Right atrium auricular region (tissue), 2 donors: ENCODE data around the gene CUBN. TPM values are rescaled to one million over a fixed set of nuclear protein-coding genes. Genes with fewer than 3 reads are reported as not detected.

ENCODE experiments used
- DNase-seq: peaks from one replicate; pipeline ENCODE4 v3.0.0-alpha.2; 2019; ENCODE audit warnings: low spot score
- H3K27ac ChIP-seq, 2 donors: fragments of 200-600 bp; sonication (generic); 1 replicate in 1 of 2; 2 replicates in 1 of 2; pipeline ENCODE4 v1.5.1; 2016 to 2019
- H3K27me3 ChIP-seq, 2 donors: fragments of 200-600 bp; sonication (generic); one replicate each; pipeline versions ENCODE4 v1.5.1 to v1.6.0; 2017 to 2019
- H3K36me3 ChIP-seq: fragments of 200-600 bp; sonication (generic); one replicate; pipeline ENCODE4 v1.5.1; 2016
- H3K4me1 ChIP-seq, 2 donors: fragments of 200-600 bp; sonication (generic); one replicate each; pipeline versions ENCODE4 v1.5.1 to v1.6.0; 2017 to 2019
- H3K4me3 ChIP-seq, 2 donors: fragments of 200-600 bp; sonication (generic); 1 replicate in 1 of 2; 2 replicates in 1 of 2; pipeline ENCODE4 v1.5.1; 2017 to 2019; ENCODE audit warnings: mild to moderate bottlenecking in 1 of 2, moderate library complexity in 1 of 2
- H3K9me3 ChIP-seq, 2 donors: fragments of 200-600 bp; sonication (generic); one replicate each; pipeline ENCODE4 v1.5.1; 2019
- CTCF ChIP-seq, 2 donors: fragments of 200-600 bp; sonication (generic); IDR thresholded peaks; one replicate each; pipeline ENCODE4 v1.5.1; 2019; ENCODE audit warnings: antibody characterized with exemption in 2 of 2
- total RNA-seq, 2 donors: library from RNA; depleted of rRNA; stranded (reverse); fragments of >200 nt; gene quantifications; one replicate each; pipeline ENCODE4 v1.1.0, GENCODE V29; 2016

CUBN gene
- total RNA-seq, 2 donors from 2014 or later, result 0.15 to 0.94 TPM

GRCh38 chr10:16822027-16822426, 307.6 kb downstream of the CUBN start:
- H3K4me3 ChIP-seq, result no peak overlapping the region
- H3K27ac ChIP-seq, result no peak overlapping the region
- no peaks in the 10 kb centered on the region for H3K27me3 ChIP-seq
- peaks cover 0 to 18% of the 10 kb centered on the region in 2 donors for H3K9me3 ChIP-seq
- no peaks in the 10 kb centered on the region for H3K36me3 ChIP-seq
- no peak for DNase-seq
- TF ChIP-seq CTCF (IDR thresholded peaks at IDR 0.05), result no peak
- H3K4me1 ChIP-seq, result no peaks in the 10 kb centered on the region

- no peaks in the 10 kb centered on the region for H3K27me3 ChIP-seq
- no peak for DNase-seq
- H3K36me3 ChIP-seq, result no peaks in the 10 kb centered on the region
- peaks cover 0 to 14% of the 10 kb centered on the region in 2 donors for H3K4me1 ChIP-seq
- TF ChIP-seq CTCF (IDR thresholded peaks at IDR 0.05), result no peak
- no peak overlapping the region for H3K4me3 ChIP-seq
- peaks cover 0 to 18% of the 10 kb centered on the region in 2 donors for H3K9me3 ChIP-seq
- no peak overlapping the region for H3K27ac ChIP-seq
Measured at GRCh38 chr10:16820421-16820820, 309.2 kb downstream of the CUBN start.

- TF ChIP-seq CTCF (IDR thresholded peaks at IDR 0.05), result no peak
- H3K9me3 ChIP-seq, result peaks cover 0 to 18% of the 10 kb centered on the region in 2 donors
- no peak for DNase-seq
- peaks cover 0 to 16% of the 10 kb centered on the region in 2 donors for H3K4me1 ChIP-seq
- H3K27me3 ChIP-seq, result no peaks in the 10 kb centered on the region
- no peak overlapping the region for H3K4me3 ChIP-seq
- no peaks in the 10 kb centered on the region for H3K36me3 ChIP-seq
- H3K27ac ChIP-seq, result no peak overlapping the region
Measured at GRCh38 chr10:16820018-16820417, 309.6 kb downstream of the CUBN start.

GRCh38 chr10:16819436-16819835, 310.2 kb downstream of the CUBN start:
- no peak overlapping the region for H3K4me3 ChIP-seq
- TF ChIP-seq CTCF (IDR thresholded peaks at IDR 0.05), result no peak
- no peak overlapping the region for H3K27ac ChIP-seq
- no peaks in the 10 kb centered on the region for H3K36me3 ChIP-seq
- H3K4me1 ChIP-seq, result peaks cover 0 to 19% of the 10 kb centered on the region in 2 donors
- DNase-seq, result no peak
- no peaks in the 10 kb centered on the region for H3K27me3 ChIP-seq
- H3K9me3 ChIP-seq, result peaks cover 0 to 18% of the 10 kb centered on the region in 2 donors

GRCh38 chr10:16819026-16819425, 310.6 kb downstream of the CUBN start:
- no peak for DNase-seq
- Histone ChIP-seq H3K4me1 (peaks cover 0 to 19% of the 10 kb centered on the region in 2 donors), H3K27ac (no peak overlapping the region)

More at GRCh38 chr10:16819026-16819425, 310.6 kb downstream of the CUBN start:
- no peak overlapping the region for H3K4me3 ChIP-seq
- no peaks in the 10 kb centered on the region for H3K36me3 ChIP-seq
- H3K9me3 ChIP-seq, result peaks cover 0 to 18% of the 10 kb centered on the region in 2 donors
- TF ChIP-seq CTCF (IDR thresholded peaks at IDR 0.05), result no peak
- no peaks in the 10 kb centered on the region for H3K27me3 ChIP-seq
